BLaER1 (cell line): ENCODE data around the gene DYSF.
A peak's percentile ranks its signal among the peaks of the same experiment; 100 is the strongest.

ENCODE experiments used
- H3K27ac ChIP-seq: shearing (Covaris generic); formaldehyde crosslinking; 2 replicates; pipeline ENCODE4 v1.8.1; 2022
- H3K27me3 ChIP-seq: shearing (Covaris generic); formaldehyde crosslinking; 2 replicates; pipeline ENCODE4 v1.8.1; 2022
- H3K36me3 ChIP-seq: shearing (Covaris generic); formaldehyde crosslinking; 2 replicates; pipeline ENCODE4 v1.8.1; 2022
- H3K4me1 ChIP-seq: shearing (Covaris generic); formaldehyde crosslinking; 2 replicates; pipeline ENCODE4 v1.8.1; 2022
- H3K4me2 ChIP-seq: shearing (Covaris generic); formaldehyde crosslinking; 2 replicates; pipeline ENCODE4 v1.8.1; 2022
- H3K4me3 ChIP-seq: shearing (Covaris generic); formaldehyde crosslinking; 2 replicates; pipeline ENCODE4 v1.8.1; 2022
- H3K9ac ChIP-seq: shearing (Covaris generic); formaldehyde crosslinking; 2 replicates; pipeline ENCODE4 v1.8.1; 2022
- H3K9me3 ChIP-seq: shearing (Covaris generic); formaldehyde crosslinking; 2 replicates; pipeline ENCODE4 v1.8.1; 2022
- H4K20me1 ChIP-seq: shearing (Covaris generic); formaldehyde crosslinking; 2 replicates; pipeline ENCODE4 v1.8.1; 2022
- Cebpa-rat ChIP-seq: shearing (Covaris generic); IDR thresholded peaks from 2 replicates; pipeline ENCODE4 v1.8.1; 2022

The DYSF gene

DNA sequence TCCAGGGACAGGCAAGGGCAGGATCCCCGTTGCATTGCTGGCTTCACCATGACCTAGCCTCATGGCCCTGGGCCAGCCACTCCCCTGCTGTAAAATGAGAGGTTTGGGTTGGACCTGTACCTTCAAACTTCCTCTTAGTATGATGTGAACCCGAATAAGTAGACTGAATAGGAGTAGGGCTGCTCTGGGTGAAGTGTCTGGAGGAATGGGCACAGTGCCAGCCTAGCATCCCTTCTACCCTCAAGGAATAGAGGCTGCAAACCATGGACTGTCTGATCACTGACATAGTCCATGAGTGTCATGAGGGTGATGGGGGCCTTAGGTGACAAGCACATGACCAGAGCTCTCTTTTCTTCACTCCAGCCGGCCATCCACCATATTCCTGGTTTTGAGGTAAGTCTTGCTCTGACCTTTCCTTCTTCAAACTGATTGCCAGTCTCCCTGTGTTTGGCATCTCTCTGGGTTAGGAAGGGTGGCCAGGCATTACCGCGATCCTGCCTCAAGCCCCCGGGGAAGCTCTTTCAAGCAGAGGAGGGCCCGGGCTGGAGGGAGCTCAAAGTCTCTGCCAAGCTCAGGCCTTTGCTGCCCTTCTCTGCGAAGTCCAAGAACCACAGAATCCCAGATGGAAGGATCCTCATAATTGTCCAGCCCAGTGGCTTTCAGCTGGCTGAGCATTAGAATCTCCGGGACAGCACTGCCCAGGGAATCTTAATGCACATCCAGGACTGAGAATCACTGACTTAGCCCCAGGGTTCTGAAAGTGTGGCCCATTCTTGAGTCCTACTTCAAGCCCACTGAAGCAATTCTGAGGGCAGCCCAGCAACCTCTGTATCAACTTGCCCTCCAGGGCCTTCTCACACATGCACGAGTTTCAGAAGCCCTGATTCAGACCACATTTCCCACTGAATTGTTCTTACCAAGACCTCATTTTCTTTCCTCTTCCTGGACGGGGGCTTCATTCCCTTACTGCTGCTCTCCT lies 148.1 kb downstream of the DYSF start:
- peak overlapping the region; percentile 95 for H3K4me2 ChIP-seq
- no peak overlapping the region for H3K9ac ChIP-seq
- peaks cover 97% of the 10 kb centered on the region for H3K4me1 ChIP-seq
- H3K36me3 ChIP-seq, result no peaks in the 10 kb centered on the region
- no peaks in the 10 kb centered on the region for H3K9me3 ChIP-seq
- H3K4me3 ChIP-seq, result no peak overlapping the region; the same call in 1 of the 2 replicates
- H3K27ac ChIP-seq, result no peak overlapping the region
- no peak for TF ChIP-seq Cebpa-rat
- peaks cover 45% of the 10 kb centered on the region for H4K20me1 ChIP-seq
- peaks cover 5% of the 10 kb centered on the region; the same call in 1 of the 2 replicates for H3K27me3 ChIP-seq

DNA sequence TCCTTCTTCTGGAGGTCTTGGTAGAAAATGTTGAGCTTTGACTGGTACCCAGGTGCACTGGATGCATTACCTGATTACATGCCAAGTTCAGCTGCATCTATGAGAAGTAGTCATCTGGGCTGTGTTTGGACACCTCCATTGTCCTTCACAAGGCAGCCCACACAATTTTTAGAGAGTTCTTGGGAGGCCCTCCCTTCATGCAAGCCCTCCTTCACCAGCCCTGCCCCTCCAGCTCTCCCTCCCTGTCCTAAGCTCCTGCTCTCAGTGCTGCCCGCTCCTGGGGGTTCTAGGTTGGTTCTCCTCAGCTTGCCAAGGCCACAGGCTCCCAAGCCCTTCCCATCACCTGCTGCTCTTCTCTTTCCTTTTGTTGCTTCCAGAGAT lies 148.7 kb downstream of the DYSF start:
- no peak for TF ChIP-seq Cebpa-rat
- no peak overlapping the region for H3K4me3 ChIP-seq
- H4K20me1 ChIP-seq, result peaks cover 45% of the 10 kb centered on the region
- no peak overlapping the region for H3K27ac ChIP-seq
- H3K9me3 ChIP-seq, result no peaks in the 10 kb centered on the region
- H3K36me3 ChIP-seq, result no peaks in the 10 kb centered on the region
- H3K4me1 ChIP-seq, result peaks cover 91% of the 10 kb centered on the region
- peaks cover 5% of the 10 kb centered on the region; the same call in 1 of the 2 replicates for H3K27me3 ChIP-seq
- H3K9ac ChIP-seq, result no peak overlapping the region
- peak overlapping the region; percentile 95 for H3K4me2 ChIP-seq

GRCh38 chr2:71602581-71602980 lies 149.2 kb downstream of the DYSF start:
- peak overlapping the region; percentile 95 for H3K4me2 ChIP-seq
- peaks cover 86% of the 10 kb centered on the region for H3K4me1 ChIP-seq
- H3K27me3 ChIP-seq, result peaks cover 5% of the 10 kb centered on the region; the same call in 1 of the 2 replicates
- no peak overlapping the region for H3K9ac ChIP-seq
- TF ChIP-seq Cebpa-rat, result no peak
- no peak overlapping the region for H3K27ac ChIP-seq
- H3K36me3 ChIP-seq, result no peaks in the 10 kb centered on the region
- H3K9me3 ChIP-seq, result no peaks in the 10 kb centered on the region
- H4K20me1 ChIP-seq, result peaks cover 43% of the 10 kb centered on the region
- H3K4me3 ChIP-seq, result no peak overlapping the region

DNA sequence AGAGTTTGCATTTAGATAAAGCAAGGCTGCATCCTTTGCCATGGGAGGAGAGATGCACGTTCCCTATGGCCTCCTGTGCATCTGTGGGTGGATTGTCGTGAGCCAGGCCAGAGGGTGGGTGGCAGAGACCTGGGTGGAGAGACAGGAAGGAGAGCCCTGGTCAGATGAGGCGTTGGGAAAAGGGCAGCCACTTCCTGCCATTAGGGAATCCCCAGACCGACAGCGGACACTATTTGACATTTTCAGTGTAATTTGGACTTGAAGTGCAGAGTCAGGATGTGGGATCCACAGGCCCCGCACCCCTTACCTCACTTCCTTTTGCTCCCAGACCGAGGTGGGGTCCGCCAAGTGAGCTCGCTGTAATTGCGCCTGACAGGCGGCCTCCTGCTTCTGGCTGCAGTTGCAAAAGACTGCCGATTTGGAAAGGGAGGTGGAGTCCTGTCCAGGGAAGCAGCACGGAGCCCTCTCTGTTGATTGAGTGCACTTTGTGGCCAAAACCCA lies 150.0 kb downstream of the DYSF start:
- H3K4me1 ChIP-seq, result peaks cover 82% of the 10 kb centered on the region
- H3K9ac ChIP-seq, result no peak overlapping the region
- H3K27ac ChIP-seq, result no peak overlapping the region
- no peak for TF ChIP-seq Cebpa-rat
- peak overlapping the region; percentile 80 for H3K4me2 ChIP-seq
- no peaks in the 10 kb centered on the region for H3K36me3 ChIP-seq
- peaks cover 36% of the 10 kb centered on the region for H4K20me1 ChIP-seq
- H3K27me3 ChIP-seq, result peaks cover 5% of the 10 kb centered on the region; the same call in 1 of the 2 replicates
- H3K9me3 ChIP-seq, result no peaks in the 10 kb centered on the region
- H3K4me3 ChIP-seq, result no peak overlapping the region

DNA sequence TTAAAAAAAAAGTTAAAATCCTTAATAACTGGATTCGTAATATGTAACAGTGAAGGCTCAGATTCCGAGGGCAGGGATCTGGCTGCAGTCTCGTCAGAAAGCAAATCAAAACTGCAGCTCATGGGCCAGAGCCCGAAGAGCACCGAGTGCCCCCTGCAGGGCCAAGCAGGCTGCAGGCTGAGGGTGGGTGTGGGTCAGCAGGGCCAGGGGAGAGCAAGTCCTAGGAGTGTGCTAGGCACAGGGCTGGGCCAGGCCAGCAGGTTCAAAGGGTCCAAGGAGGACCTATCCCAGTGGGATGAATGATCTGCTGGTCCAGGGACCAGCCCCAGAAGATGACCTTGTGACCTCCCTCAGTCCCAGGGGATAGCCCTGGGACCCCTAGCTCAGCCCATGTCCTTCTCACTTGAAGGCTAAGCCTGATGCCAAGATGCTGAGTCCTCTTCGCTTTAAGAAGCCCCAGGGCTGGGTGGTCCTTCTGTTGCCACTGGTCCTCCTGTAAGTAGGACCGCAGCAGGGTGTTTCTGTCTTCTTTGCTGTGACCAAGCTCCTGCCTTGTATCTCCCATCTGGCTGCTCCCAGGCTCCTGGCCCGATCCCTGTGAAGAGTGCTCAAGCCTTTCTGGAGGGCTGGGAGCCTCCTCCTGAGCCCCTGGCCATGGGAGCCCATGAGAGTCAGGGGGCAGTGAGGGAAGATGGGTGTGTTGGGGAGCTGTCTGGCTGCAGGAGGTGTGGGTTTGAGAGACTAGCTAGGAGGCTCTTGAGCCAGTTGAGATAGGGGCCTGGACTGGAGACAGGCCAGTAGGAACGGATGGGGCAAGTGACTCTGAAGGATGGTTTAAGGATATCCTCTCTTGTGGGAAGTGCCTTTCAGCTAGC lies 150.7 kb downstream of the DYSF start:
- no peaks in the 10 kb centered on the region for H3K9me3 ChIP-seq
- H3K36me3 ChIP-seq, result no peaks in the 10 kb centered on the region
- TF ChIP-seq Cebpa-rat, result no peak
- peaks cover 82% of the 10 kb centered on the region for H3K4me1 ChIP-seq
- H3K4me3 ChIP-seq, result no peak overlapping the region
- H3K27ac ChIP-seq, result no peak overlapping the region
- peaks cover 29% of the 10 kb centered on the region for H4K20me1 ChIP-seq
- H3K4me2 ChIP-seq, result peak overlapping the region; percentile 80
- H3K27me3 ChIP-seq, result peaks cover 5% of the 10 kb centered on the region; the same call in 1 of the 2 replicates
- H3K9ac ChIP-seq, result no peak overlapping the region

DNA sequence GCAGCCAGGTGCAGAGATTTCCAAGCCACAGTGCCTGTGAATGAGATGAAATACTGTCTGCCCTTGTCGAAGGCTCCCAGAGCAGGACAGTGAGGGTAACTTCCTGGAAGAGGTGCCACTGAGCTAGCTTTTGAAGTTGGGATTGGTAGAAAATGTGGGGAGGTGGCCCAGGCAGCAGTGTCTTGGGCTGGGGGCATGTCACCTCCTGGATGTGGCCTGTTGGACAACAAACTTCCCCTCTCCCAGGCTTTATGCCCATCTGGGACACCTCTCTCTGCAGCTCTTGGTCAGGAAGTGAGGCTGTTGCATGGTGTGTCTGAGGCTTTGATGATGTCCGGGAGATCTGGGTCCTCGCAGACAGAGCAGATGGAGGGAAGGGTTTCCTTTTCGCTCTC lies 151.4 kb downstream of the DYSF start:
- Histone ChIP-seq H3K9ac (no peak overlapping the region; the same call in 1 of the 2 replicates), H4K20me1 (peaks cover 22% of the 10 kb centered on the region), H3K27ac (peak overlapping the region; percentile 45; the same call in 1 of the 2 replicates), H3K4me3 (no peak overlapping the region), H3K27me3 (peaks cover 5% of the 10 kb centered on the region; the same call in 1 of the 2 replicates), H3K36me3 (no peaks in the 10 kb centered on the region), H3K4me2 (peak overlapping the region; percentile 80), H3K4me1 (peaks cover 82% of the 10 kb centered on the region), H3K9me3 (no peaks in the 10 kb centered on the region)
- TF ChIP-seq Cebpa-rat, result no peak

DNA sequence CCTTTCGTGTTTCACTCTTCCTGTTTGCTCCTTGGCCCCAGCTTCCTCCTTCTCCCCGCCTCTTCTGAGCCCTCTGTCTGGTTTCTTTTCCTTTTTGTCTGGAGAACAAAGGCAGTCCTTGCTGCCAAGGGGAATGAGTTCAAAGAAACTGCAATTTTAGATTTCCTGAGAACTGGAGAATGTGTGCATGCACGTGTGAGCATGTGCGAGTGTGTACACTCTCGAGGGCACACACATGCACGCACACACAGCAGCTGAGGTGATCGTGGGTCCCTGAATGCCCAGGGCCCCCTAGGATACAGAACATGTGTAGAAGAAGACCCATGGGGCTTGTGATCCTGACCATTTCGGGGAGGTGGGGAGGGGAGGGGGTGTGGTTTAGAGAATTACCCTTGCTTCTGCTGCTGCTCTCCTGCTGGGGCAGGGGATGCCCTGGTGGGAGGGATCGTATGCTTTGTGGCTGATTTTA lies 151.8 kb downstream of the DYSF start:
- Histone ChIP-seq H3K27ac (peak overlapping the region; percentile 45; the same call in 1 of the 2 replicates), H3K36me3 (no peaks in the 10 kb centered on the region), H4K20me1 (peaks cover 18% of the 10 kb centered on the region), H3K9me3 (no peaks in the 10 kb centered on the region), H3K27me3 (peaks cover 5% of the 10 kb centered on the region; the same call in 1 of the 2 replicates), H3K4me1 (peaks cover 79% of the 10 kb centered on the region), H3K4me3 (no peak overlapping the region), H3K9ac (no peak overlapping the region; the same call in 1 of the 2 replicates), H3K4me2 (peak overlapping the region; percentile 80)
- no peak for TF ChIP-seq Cebpa-rat

DNA sequence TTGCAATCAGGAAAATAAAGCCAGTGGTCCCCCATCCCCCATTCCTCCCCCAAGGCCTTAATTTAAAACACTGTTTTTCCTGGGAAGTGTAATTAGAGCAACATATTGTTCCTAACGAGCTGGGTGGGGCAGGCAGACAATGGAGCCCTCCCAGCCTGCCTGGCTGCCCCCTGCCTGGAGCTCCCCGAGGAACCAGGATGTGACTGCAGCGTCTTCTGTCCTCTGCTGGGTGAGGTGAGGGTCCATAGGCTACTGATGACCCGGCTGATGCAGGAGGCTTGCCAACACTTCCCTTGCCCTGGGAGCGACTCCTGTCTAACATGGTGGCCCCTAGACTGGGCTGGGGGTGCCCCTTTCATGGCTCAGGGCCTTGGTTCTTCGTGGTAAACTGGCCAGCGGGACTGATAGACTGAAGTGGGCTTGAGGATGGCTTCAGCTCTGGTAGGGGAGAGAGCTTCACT lies 152.4 kb downstream of the DYSF start:
- H3K27me3 ChIP-seq, result peaks cover 5% of the 10 kb centered on the region; the same call in 1 of the 2 replicates
- no peak overlapping the region; the same call in 1 of the 2 replicates for H3K27ac ChIP-seq
- H3K4me2 ChIP-seq, result peak overlapping the region; percentile 80
- H3K36me3 ChIP-seq, result no peaks in the 10 kb centered on the region
- peaks cover 12% of the 10 kb centered on the region; the same call in 1 of the 2 replicates for H4K20me1 ChIP-seq
- TF ChIP-seq Cebpa-rat, result no peak
- peaks cover 73% of the 10 kb centered on the region for H3K4me1 ChIP-seq
- no peak overlapping the region for H3K9ac ChIP-seq
- H3K4me3 ChIP-seq, result no peak overlapping the region
- H3K9me3 ChIP-seq, result no peaks in the 10 kb centered on the region

GRCh38 chr2:71606244-71606643 lies 152.9 kb downstream of the DYSF start:
- peaks cover 68% of the 10 kb centered on the region for H3K4me1 ChIP-seq
- no peaks in the 10 kb centered on the region for H3K36me3 ChIP-seq
- H3K27ac ChIP-seq, result no peak overlapping the region
- H3K4me2 ChIP-seq, result peak overlapping the region; percentile 80
- H3K9me3 ChIP-seq, result no peaks in the 10 kb centered on the region
- no peak for TF ChIP-seq Cebpa-rat
- H3K4me3 ChIP-seq, result no peak overlapping the region
- H3K27me3 ChIP-seq, result 0 out of 2 replicates have a peak, but pooled peaks cover 5% of the 10 kb centered on the region
- H3K9ac ChIP-seq, result no peak overlapping the region
- peaks cover 7% of the 10 kb centered on the region; the same call in 1 of the 2 replicates for H4K20me1 ChIP-seq
